Left lung (tissue), 10 donors: ENCODE measurements around the gene JCAD. TPM values are rescaled to one million over a fixed set of nuclear protein-coding genes. Genes with fewer than 3 reads are reported as not detected.

Experiments used
- ATAC-seq: fragments of 200-7000 bp; cut with Tn5 transposase; one replicate; pipeline ENCODE4 v1.9.1; 2020; ENCODE audit warnings: moderate library complexity
- DNase-seq, 4 donors: peaks; one replicate each; pipeline ENCODE4 v3.0.0-alpha.2; 2013 to 2020
- H3K27ac ChIP-seq, 2 donors: fragments of 200-600 bp; sonication (generic) in 1 of 2; one replicate each; pipeline versions ENCODE4 v1.5.0 to v1.8.0; 2020 to 2021
- H3K27me3 ChIP-seq, 2 donors: fragments of 200-600 bp; sonication (generic) in 1 of 2; one replicate each; pipeline versions ENCODE4 v1.5.0 to v1.8.0; 2020 to 2021
- H3K36me3 ChIP-seq, 2 donors: fragments of 200-600 bp; sonication (generic) in 1 of 2; one replicate each; pipeline versions ENCODE4 v1.5.0 to v1.8.0; 2020 to 2021
- H3K4me1 ChIP-seq, 2 donors: fragments of 200-600 bp; one replicate each; pipeline ENCODE4 v1.8.0; 2021
- H3K4me3 ChIP-seq, 2 donors: fragments of 200-600 bp; sonication (generic) in 1 of 2; one replicate each; pipeline versions ENCODE4 v1.5.0 to v1.8.0; 2020 to 2021; ENCODE audit warnings: mild to moderate bottlenecking in 1 of 2
- H3K9me3 ChIP-seq, 2 donors: fragments of 200-600 bp; sonication (generic) in 1 of 2; one replicate each; pipeline versions ENCODE4 v1.5.0 to v1.8.0; 2020 to 2021
- CTCF ChIP-seq, 2 donors: fragments of 200-600 bp; sonication (generic) in 1 of 2; IDR thresholded peaks; one replicate each; pipeline versions ENCODE4 v1.5.0 to v1.8.0; 2021; ENCODE audit warnings: antibody characterized with exemption in 2 of 2
- intact Hi-C, 2 donors: fragments of 100-400 bp; cut with DNase I; formaldehyde crosslinking; loops; one replicate each; pipeline versions ENCODE4 v1.11.2 to v1.14.2; 2022
- polyA plus RNA-seq, 6 donors: library from polyadenylated mRNA; unstranded; fragments of 120-200 nt; gene quantifications; one replicate each; pipeline ENCODE4 v1.2.1, GENCODE V29; 2013; ENCODE audit not compliant: insufficient read length in 6 of 6
- total RNA-seq, 2 donors: library from RNA; stranded (reverse); fragmentation: NEBNext Ultra II Directional; extraction: Animal tissue kit (Norgen Biotek cat#: 25700); gene quantifications; one replicate each; pipeline ENCODE4 v1.2.1, GENCODE V29; 2021
- donor health status: DM: no; HTN: yes; CAD: no.
- donor health status: DM: no; HTN: no; CAD: no.

Gene JCAD
- total and polyA plus RNA-seq, 8 donors: 28.7 to 88.4 (median 71.0) TPM

GRCh38 chr10:30099101-30099500 lies 39.7 kb upstream of the JCAD start:
- intact Hi-C loops: no loop called here
- no peak for TF ChIP-seq CTCF (IDR thresholded peaks at IDR 0.05)
- Histone ChIP-seq H3K4me1 (peaks cover 4 to 6% of the 10 kb centered on the region in 2 donors), H3K27ac (no peak overlapping the region), H3K27me3 (no peaks in the 10 kb centered on the region), H3K36me3 (no peaks in the 10 kb centered on the region), H3K4me3 (no peak overlapping the region), H3K9me3 (no peaks in the 10 kb centered on the region)
- no peak for ATAC-seq
- no peak for DNase-seq

- ATAC-seq: no peak
Observed at GRCh38 chr10:30098629-30099028, 39.2 kb upstream of the JCAD start.

DNA sequence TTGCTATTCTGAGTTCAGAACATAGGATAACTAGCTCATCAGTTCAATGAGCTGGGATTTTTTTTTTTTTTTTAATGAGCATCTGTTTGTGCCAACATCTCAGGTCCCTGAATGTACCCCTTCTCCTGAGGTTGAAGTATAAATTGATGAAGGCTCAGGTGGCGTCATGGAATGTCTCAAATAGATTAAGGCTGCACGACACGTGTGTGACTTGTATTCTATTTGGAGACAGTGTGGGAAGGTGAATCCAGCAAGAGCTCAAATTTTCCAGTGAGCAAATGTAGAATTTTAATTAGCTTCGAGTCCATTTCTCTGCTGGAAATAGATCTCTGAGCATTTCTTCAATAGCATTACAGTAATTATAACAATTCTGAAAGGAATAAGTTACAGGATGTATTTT lies 37.2 kb upstream of the JCAD start:
- Histone ChIP-seq H3K36me3 (no peaks in the 10 kb centered on the region), H3K27me3 (no peaks in the 10 kb centered on the region), H3K9me3 (no peaks in the 10 kb centered on the region), H3K27ac (no peak overlapping the region), H3K4me1 (peaks cover 4 to 6% of the 10 kb centered on the region in 2 donors), H3K4me3 (no peak overlapping the region)
- no peak for ATAC-seq
- no peak for TF ChIP-seq CTCF (IDR thresholded peaks at IDR 0.05)
- intact Hi-C loops: no loop called here
- no peak for DNase-seq

More at GRCh38 chr10:30098629-30099028, 39.2 kb upstream of the JCAD start:
- no peak overlapping the region for H3K4me3 ChIP-seq
- H3K27ac ChIP-seq: no peak overlapping the region
- peaks cover 4 to 6% of the 10 kb centered on the region in 2 donors for H3K4me1 ChIP-seq
- H3K9me3 ChIP-seq: no peaks in the 10 kb centered on the region
- TF ChIP-seq CTCF (IDR thresholded peaks at IDR 0.05): no peak
- no peak for DNase-seq
- intact Hi-C loops: no loop called here
- no peaks in the 10 kb centered on the region for H3K36me3 ChIP-seq
- H3K27me3 ChIP-seq: no peaks in the 10 kb centered on the region

DNA sequence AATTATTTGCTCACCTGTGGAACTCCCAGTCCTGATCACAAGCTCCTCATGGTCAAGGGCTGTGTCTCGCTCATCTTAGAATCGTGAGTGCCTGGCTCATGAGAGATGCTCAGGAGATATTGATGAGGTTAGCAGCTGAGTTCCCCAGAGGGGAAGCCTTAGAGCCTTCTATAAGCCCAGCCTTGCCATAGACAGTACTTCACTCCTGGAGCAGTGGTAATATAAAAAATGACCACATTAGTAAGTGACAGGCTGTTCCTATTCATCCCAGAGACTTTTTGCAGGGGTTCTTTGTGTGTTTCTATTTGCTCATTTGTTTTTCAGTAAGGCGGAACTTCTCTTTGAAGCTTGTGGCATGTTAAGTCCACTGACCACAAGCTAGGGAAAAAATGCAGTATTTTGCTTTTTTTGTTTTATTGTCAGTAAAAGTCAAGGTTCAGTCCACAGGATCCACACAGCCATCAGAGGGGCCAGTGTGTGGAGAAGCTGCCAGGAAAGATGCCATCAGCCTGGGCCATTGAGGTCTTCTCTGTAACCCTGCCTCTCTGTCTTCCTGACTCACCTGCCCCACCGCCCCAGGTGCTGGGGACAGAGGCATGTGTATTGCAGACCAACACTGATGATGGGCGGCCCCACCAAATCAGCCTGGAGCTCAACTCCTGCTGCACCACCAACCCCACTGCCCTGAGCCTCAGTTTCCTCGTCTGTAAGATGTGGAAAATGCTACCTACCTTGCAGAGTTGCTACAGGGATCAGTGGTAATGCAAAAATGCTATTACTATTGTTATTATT lies 36.4 kb upstream of the JCAD start:
- no peaks in the 10 kb centered on the region for H3K9me3 ChIP-seq
- no peak overlapping the region for H3K4me3 ChIP-seq
- H3K27me3 ChIP-seq: no peaks in the 10 kb centered on the region
- intact Hi-C loops: no loop called here
- DNase-seq (no peak), ATAC-seq (no peak)
- peaks cover 4 to 6% of the 10 kb centered on the region in 2 donors for H3K4me1 ChIP-seq
- no peak for TF ChIP-seq CTCF (IDR thresholded peaks at IDR 0.05)
- H3K27ac ChIP-seq: no peak overlapping the region
- H3K36me3 ChIP-seq: no peaks in the 10 kb centered on the region

- Histone ChIP-seq H3K27me3 (no peaks in the 10 kb centered on the region), H3K4me1 (peaks cover 4 to 6% of the 10 kb centered on the region in 2 donors), H3K4me3 (no peak overlapping the region), H3K36me3 (no peaks in the 10 kb centered on the region), H3K9me3 (no peaks in the 10 kb centered on the region), H3K27ac (no peak overlapping the region)
- no peak for DNase-seq
- intact Hi-C loops: no loop called here
- no peak for ATAC-seq
- no peak for TF ChIP-seq CTCF (IDR thresholded peaks at IDR 0.05)
Observed at GRCh38 chr10:30094601-30095000, 35.2 kb upstream of the JCAD start.
